DND-41 (cell line): ENCODE measurements around the gene ATXN1.
"Not testable (repeated sequence)": the region's sequence is repeated elsewhere in the genome, so short reads cannot be mapped to it uniquely, and the experiment has no call there.

Experiments
- ATAC-seq: fragments of 200-7000 bp; cut with Tn5 transposase; 3 replicates; pipeline ENCODE4 v1.9.1; 2021; ENCODE audit warnings: low read depth; ENCODE audit not compliant: insufficient read depth
- DNase-seq: peaks from one replicate; pipeline ENCODE4 v3.0.0-alpha.2; 2020
- H2AFZ ChIP-seq: 2 replicates; pipeline ENCODE4 v1.6.0; 2012; ENCODE audit warnings: low read depth, low read length
- H3K27ac ChIP-seq: 2 replicates; pipeline ENCODE4 v1.5.1; 2012; ENCODE audit warnings: low read length, inconsistent platforms
- H3K27me3 ChIP-seq: fragments of 200-600 bp; sonication (generic); 2 replicates; pipeline ENCODE4 v1.6.0; 2012; ENCODE audit warnings: low read length, mild to moderate bottlenecking, inconsistent platforms; ENCODE audit not compliant: insufficient read depth, poor library complexity
- H3K36me3 ChIP-seq: 2 replicates; pipeline ENCODE4 v1.5.1; 2012; ENCODE audit warnings: low read length, inconsistent platforms; ENCODE audit not compliant: insufficient read depth
- H3K4me1 ChIP-seq: 2 replicates; pipeline ENCODE4 v1.5.1; 2012; ENCODE audit warnings: mild to moderate bottlenecking, low read length; ENCODE audit not compliant: insufficient read depth
- H3K4me2 ChIP-seq: 2 replicates; pipeline ENCODE4 v1.6.0; 2012; ENCODE audit warnings: mild to moderate bottlenecking, moderate library complexity, low read length, inconsistent platforms; ENCODE audit not compliant: insufficient read depth
- H3K4me3 ChIP-seq, 2 experiments: fragments of 200-600 bp in 1 of 2; shearing (Covaris generic) in 1 of 2; 2 replicates each; pipeline ENCODE4 v1.5.1; 2012 to 2016; ENCODE audit warnings: inconsistent platforms in 2 of 2, low read length in 2 of 2, mild to moderate bottlenecking in 2 of 2, low read depth in 1 of 2, moderate library complexity in 1 of 2
- H3K79me2 ChIP-seq: 2 replicates; pipeline ENCODE4 v1.6.0; 2012; ENCODE audit warnings: low read length, inconsistent platforms; ENCODE audit not compliant: insufficient read depth
- H3K9ac ChIP-seq: 2 replicates; pipeline ENCODE4 v1.6.0; 2012; ENCODE audit warnings: low read depth, mild to moderate bottlenecking, inconsistent platforms, low read length, moderate library complexity
- H3K9me3 ChIP-seq: 2 replicates; pipeline ENCODE4 v1.5.1; 2012; ENCODE audit warnings: low read length, moderate library complexity, mild to moderate bottlenecking, inconsistent platforms; ENCODE audit not compliant: insufficient read depth, severe bottlenecking
- H4K20me1 ChIP-seq: 2 replicates; pipeline ENCODE4 v1.6.0; 2012; ENCODE audit warnings: low read length; ENCODE audit not compliant: insufficient read depth
- CTCF ChIP-seq: IDR thresholded peaks from 2 replicates; pipeline ENCODE4 v1.5.1; 2012; ENCODE audit warnings: borderline replicate concordance, low read length, moderate library complexity, mild to moderate bottlenecking; ENCODE audit not compliant: poor library complexity, severe bottlenecking; ENCODE audit errors: extremely low read depth
- EZH2 ChIP-seq: IDR thresholded peaks from 3 replicates; pipeline ENCODE4 v1.6.1; 2012; ENCODE audit warnings: borderline replicate concordance, low read depth, mild to moderate bottlenecking, moderate library complexity, low read length, inconsistent platforms; ENCODE audit not compliant: severe bottlenecking

Gene ATXN1

GRCh38 chr6:16622193-16622592 lies 139.1 kb downstream of the ATXN1 start:
- Histone ChIP-seq H3K79me2 (no peaks in the 10 kb centered on the region), H3K36me3 (no peaks in the 10 kb centered on the region), H4K20me1 (no peaks in the 10 kb centered on the region), H3K27ac (no peak overlapping the region), H3K9ac (no peak overlapping the region), H3K9me3 (no peaks in the 10 kb centered on the region), H3K4me2 (no peak overlapping the region), H2AFZ (no peak overlapping the region), H3K27me3 (no peaks in the 10 kb centered on the region), H3K4me1 (no peaks in the 10 kb centered on the region), H3K4me3 (no peak overlapping the region)
- TF ChIP-seq EZH2 (no peak), CTCF (no peak)
- ATAC-seq (no peak), DNase-seq (no peak)

- no peaks in the 10 kb centered on the region for H3K9me3 ChIP-seq
- H2AFZ ChIP-seq = no peak overlapping the region
- no peak overlapping the region for H3K27ac ChIP-seq
- no peak for DNase-seq
- no peaks in the 10 kb centered on the region for H3K4me1 ChIP-seq
- H4K20me1 ChIP-seq = no peaks in the 10 kb centered on the region
- H3K27me3 ChIP-seq = no peaks in the 10 kb centered on the region
- H3K36me3 ChIP-seq = no peaks in the 10 kb centered on the region
- TF ChIP-seq CTCF (no peak), EZH2 (no peak)
- H3K4me3 ChIP-seq = no peak overlapping the region
- H3K4me2 ChIP-seq = no peak overlapping the region
- no peak overlapping the region for H3K9ac ChIP-seq
- H3K79me2 ChIP-seq = no peaks in the 10 kb centered on the region
- no peak for ATAC-seq
Measured at GRCh38 chr6:16621002-16621401, 140.3 kb downstream of the ATXN1 start.

- H3K27ac ChIP-seq = no peak overlapping the region
- no peaks in the 10 kb centered on the region for H3K9me3 ChIP-seq
- no peak for TF ChIP-seq CTCF
- no peak for TF ChIP-seq EZH2
- no peak overlapping the region for H3K4me3 ChIP-seq
- no peak for ATAC-seq
- no peak for DNase-seq
- no peaks in the 10 kb centered on the region for H3K27me3 ChIP-seq
- H3K4me1 ChIP-seq = no peaks in the 10 kb centered on the region
- H4K20me1 ChIP-seq = no peaks in the 10 kb centered on the region
- H2AFZ ChIP-seq = no peak overlapping the region
- H3K36me3 ChIP-seq = no peaks in the 10 kb centered on the region
- H3K9ac ChIP-seq = no peak overlapping the region
- no peak overlapping the region for H3K4me2 ChIP-seq
- H3K79me2 ChIP-seq = no peaks in the 10 kb centered on the region
Measured at GRCh38 chr6:16619777-16620176, 141.5 kb downstream of the ATXN1 start.

- Histone ChIP-seq H3K9me3 (no peaks in the 10 kb centered on the region), H3K27ac (no peak overlapping the region), H3K4me1 (no peaks in the 10 kb centered on the region), H3K36me3 (no peaks in the 10 kb centered on the region), H2AFZ (no peak overlapping the region), H3K9ac (no peak overlapping the region), H3K27me3 (no peaks in the 10 kb centered on the region), H3K4me3 (no peak overlapping the region), H3K79me2 (no peaks in the 10 kb centered on the region), H3K4me2 (no peak overlapping the region), H4K20me1 (no peaks in the 10 kb centered on the region)
- DNase-seq (no peak), ATAC-seq (no peak)
- TF ChIP-seq EZH2 (no peak), CTCF (no peak)
Measured at GRCh38 chr6:16618962-16619361, 142.3 kb downstream of the ATXN1 start.

GRCh38 chr6:16615215-16615614 lies 146.0 kb downstream of the ATXN1 start:
- not testable (repeated sequence) for H3K36me3 ChIP-seq, H3K27me3 ChIP-seq, H2AFZ ChIP-seq, H3K9ac ChIP-seq, ATAC-seq, H3K79me2 ChIP-seq, H3K4me2 ChIP-seq, H3K27ac ChIP-seq, H4K20me1 ChIP-seq, H3K4me1 ChIP-seq, DNase-seq, H3K4me3 ChIP-seq, H3K9me3 ChIP-seq

GRCh38 chr6:16614143-16614542 lies 147.1 kb downstream of the ATXN1 start:
- not testable (repeated sequence) for DNase-seq, H3K4me3 ChIP-seq, H3K9ac ChIP-seq, H4K20me1 ChIP-seq, H3K4me2 ChIP-seq, H3K9me3 ChIP-seq, H3K36me3 ChIP-seq, H2AFZ ChIP-seq, H3K27me3 ChIP-seq, H3K4me1 ChIP-seq, H3K79me2 ChIP-seq, ATAC-seq, H3K27ac ChIP-seq
